HG03103 (cell line): ENCODE results near the gene MOB3A.

Experiments
- ATAC-seq: cut with Tn5 transposase; IDR thresholded peaks from one replicate; pipeline ENCODE4 v1.9.1; 2021; ENCODE audit warnings: low read depth; ENCODE audit not compliant: unreplicated experiment

Gene MOB3A

GRCh38 chr19:2126879-2127518 lies 30.9 kb upstream of the MOB3A start:
- ATAC-seq = no peak

DNA sequence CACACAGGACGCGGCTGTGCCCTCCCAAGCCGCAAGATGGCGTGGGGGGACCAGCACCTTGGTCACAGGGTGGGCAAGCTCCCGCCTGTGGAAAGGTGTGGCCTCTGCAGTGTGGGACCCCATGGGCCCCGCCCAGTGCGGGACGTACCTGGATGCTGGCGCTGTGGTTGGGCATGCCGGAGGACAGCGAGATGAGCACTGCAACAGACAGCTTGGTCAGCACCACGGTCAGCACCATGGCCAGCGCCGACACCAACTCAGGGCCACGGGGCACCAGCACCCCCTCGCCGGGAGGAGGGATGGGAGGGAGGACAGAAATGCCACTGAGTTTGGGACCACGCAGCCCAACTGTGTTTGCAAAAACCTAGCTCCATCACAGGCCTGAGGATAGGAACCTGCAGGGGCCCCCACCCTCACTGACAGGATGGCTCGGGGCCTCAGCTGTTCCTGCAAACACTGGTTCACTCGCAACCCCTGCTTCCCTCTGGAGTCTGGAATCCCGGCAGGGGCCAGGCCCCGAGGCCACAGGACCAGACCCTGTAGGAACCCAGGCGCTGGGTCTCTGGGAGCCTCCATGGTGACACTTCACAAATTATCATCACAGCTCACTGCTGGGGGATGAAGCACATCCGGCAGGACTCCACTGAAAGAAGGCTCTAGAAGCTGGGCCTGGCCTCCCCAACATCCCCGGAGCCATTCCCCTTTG lies 27.7 kb upstream of the MOB3A start:
- ATAC-seq = no peak

DNA sequence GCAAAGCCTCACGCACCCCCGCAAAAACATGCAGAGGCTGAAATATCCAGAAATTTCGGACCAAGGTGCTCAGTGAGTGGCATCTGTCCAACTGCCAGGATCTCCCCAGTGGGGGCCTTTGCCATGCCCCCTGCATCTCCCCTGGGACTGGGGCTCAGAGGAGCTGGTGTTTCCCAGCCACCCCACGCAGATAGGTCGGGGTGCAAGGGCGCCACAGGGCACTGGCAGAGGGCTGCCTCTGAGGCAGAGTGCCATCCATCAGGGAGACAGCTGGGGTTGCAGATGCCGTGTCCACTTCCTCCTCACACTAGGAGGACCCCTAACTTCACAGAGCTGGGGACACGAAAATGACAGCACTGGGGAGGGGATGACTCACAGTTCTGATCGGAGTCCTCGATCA lies 26.9 kb upstream of the MOB3A start:
- ATAC-seq = no peak

GRCh38 chr19:2122251-2122650 lies 26.1 kb upstream of the MOB3A start:
- ATAC-seq = no peak

- ATAC-seq = no peak
Measured at GRCh38 chr19:2121416-2122051, 25.4 kb upstream of the MOB3A start.

- no peak for ATAC-seq
Measured at GRCh38 chr19:2120821-2121220, 24.7 kb upstream of the MOB3A start.

DNA sequence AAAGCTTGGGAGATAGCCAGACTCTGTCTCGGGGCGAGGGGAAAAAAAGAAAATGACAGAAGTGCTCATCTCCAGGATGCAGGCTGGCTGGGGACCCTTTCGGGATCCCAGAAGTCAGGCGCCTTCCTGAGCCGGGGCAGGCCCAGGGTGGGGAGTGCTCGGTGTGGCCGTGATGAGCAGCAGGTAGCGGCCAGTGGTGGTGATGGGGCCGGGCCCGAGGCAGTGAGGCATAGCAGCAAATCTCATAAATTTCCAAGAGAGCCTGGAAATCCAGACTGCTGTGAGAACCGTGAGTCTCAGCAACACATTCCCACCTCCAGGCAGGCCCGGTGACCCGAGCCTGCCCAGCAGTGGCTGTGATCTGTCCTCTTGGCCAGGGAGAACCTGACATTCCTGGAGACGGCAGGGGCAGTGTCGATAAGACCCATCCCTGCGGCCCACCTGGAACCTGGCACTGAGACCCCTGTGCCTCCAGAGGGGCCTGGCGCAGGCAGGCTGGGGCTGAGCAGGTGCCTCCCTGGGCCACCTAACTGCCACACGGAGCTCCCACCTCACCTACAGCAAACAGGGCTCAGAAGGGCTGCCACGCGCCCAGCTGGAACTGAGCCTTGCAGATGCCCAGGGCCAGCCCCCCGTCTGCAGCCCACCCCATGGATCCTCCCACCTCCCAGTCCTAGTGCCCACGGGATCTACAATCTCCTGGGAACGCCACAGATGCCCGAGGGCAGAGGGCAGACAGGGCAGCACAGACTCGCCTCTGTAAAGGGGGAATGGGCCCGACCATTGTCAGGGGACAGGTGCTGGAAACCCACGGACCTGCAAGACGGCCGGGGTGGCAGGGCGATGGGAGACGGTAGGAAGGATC lies 24.0 kb upstream of the MOB3A start:
- ATAC-seq = no peak

DNA sequence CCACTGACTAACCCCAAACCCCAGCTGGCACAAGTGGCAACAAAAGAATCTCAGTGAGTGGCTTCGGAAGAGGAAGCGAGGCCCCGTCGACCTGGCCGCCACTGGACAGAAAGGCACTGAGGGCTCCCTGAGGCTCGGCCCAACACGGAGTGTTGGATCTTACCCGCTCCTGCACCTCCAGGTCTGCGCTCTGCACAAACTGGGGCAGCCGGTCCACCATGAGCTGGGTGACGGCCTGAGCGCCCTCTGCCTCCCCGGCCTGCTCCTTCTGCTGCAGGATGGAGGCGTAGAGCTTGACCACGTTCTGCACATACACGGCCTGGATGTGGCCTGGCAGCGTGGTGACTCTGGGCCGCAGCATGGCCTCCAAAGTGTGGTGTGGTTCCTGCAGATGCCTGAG lies 22.3 kb upstream of the MOB3A start:
- no peak for ATAC-seq

- ATAC-seq = no peak
Measured at GRCh38 chr19:2117215-2117960, 21.3 kb upstream of the MOB3A start.

DNA sequence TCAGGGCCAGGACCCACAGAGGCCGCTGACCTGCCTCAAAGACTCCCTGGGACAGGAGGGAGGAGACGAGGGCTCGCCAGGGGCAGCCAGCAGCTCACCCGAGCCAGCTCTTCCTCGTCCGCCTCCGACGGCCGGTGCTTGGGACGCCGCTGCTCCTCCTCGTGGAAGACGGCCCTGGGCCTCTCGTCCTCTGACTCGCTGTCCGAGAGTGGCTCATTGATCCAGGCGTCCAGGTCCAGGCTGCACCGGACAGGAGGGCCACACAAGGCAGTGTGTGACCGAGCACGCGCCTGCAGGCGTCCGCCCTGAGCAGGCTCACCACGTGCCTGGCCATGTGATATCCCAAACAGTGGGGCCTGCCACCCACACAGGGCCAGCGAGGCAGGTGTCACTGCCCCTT lies 20.4 kb upstream of the MOB3A start:
- ATAC-seq = no peak

DNA sequence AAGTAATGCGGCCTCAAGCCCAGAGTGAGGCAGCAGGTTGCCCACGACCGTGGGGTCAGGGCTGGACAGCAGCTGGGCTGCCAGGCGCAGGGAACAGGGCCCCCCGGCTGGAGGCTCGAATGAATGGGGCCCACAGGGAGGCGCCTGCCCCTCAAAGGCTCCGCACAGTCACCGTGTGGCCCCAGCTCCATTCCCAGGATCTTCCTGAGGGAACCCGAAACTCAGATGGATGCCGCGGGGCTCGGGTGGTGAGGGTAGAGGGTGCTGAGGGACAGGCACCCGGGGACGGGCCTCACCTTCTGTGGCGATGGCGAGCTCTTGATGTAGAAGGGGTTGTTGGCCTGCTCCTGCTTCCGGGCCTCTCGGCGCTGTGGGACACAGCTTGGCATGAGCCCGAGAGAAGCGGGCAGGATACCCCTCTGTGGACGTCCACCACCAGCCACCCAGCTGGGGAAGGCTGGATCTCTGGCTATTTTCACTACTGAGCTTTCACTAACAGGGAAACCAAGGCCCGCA lies 19.8 kb upstream of the MOB3A start:
- ATAC-seq = no peak

DNA sequence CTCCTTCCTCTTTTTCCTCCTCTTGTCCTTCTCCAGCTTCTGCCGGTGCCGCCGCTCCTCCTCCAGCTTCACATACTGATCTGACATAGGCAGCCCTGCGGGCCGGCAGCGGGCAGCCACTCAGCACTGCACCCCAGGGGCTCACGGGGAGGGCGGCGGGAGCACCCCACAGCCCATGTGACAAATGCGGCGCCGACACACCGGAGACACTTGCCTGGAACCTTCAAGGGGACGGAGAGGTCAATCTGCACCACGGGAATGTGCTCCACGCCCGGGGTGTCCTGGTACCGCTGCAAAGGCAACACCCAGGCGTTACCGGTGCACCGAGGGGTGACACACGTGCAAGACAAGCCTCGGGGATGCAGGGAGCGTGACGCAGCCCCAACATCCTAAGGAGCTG lies 19.2 kb upstream of the MOB3A start:
- ATAC-seq = no peak

DNA sequence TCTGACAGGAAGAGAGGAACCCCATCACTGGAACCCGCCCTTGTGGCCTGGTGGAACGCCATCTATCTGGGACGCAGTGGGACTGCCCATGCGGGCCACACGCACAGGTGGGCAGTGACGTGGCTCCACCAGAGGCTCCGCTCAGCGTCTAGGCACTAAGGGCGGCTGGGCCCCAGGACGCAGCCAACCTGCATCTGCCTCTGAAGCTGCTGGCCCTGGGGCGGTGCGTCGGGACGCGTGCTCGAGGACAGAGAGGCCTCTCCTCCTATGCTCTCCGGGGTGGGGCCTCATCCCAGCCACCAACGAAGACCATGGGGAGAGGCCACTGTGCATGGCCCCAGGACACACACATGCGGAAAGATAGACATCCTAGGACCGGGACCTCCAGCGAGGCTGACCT lies 18.7 kb upstream of the MOB3A start:
- ATAC-seq = no peak

- ATAC-seq = no peak
Measured at GRCh38 chr19:2114218-2114617, 18.1 kb upstream of the MOB3A start.

DNA sequence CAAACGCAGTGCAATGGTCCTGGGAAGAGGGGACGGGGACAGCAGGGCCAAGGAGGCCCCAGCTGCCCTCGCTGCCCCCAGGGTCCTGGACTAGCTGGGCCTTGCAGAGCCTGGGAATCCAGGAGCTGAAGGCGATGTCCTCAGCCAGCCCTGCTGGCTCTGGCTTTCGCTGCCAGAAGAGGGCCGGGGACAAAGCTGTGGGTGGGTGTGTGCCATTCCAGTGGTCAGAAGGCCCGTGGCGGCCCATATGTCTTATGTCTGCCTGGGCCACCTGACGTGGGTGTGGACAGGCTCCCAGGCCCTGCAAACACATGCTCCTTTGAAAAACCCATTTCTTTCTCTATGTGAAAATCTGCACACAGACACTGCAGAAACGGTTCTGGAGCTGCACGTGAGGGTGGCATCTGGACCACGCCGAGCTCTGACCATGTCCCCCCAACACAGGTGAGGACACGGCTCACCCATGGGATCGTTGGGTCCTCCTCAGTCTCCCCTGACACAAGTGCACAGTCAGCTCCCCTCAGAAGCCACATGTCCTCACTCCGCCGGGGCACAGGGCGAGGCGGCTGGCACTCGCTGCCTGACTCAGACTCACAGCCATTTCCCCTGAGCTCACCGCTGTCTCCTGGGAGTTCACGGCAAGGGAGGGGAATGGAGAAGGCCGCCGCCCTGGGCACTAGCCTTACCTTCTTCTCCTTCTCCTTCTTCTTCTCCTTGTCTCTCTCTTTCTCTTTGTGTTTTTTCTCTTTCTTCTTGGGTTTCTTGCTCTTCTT lies 17.5 kb upstream of the MOB3A start:
- ATAC-seq = no peak

- ATAC-seq = no peak
Measured at GRCh38 chr19:2112516-2113320, 16.6 kb upstream of the MOB3A start.

GRCh38 chr19:2111886-2112285 lies 15.8 kb upstream of the MOB3A start:
- ATAC-seq = no peak

DNA sequence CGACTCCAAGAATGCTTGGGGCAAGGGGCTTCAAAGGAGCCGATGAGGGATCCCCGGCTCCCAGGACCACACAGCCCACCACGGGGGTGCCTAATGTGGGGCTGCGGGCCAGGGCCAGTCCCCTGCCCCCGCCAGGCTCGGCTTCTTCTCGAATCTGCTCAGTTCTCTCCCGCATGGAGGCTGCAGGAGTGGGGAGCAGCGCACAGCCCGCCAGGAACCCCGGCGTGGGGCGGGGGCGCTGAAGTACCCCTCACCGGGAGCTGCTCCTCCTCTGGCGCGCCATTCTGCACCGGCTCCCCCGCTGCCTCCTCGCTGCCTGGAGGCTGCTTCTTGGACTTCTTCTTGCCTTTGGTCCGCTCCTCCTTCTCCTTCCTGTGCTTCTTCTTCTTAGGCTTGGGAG lies 15.3 kb upstream of the MOB3A start:
- no peak for ATAC-seq

GRCh38 chr19:2110822-2111221 lies 14.7 kb upstream of the MOB3A start:
- ATAC-seq = no peak
